Spleen (tissue), 7 donors: ENCODE data around the gene NFU1.

Experiments used
- CTCF ChIP-seq, 11 experiments: fragments of 200-600 bp in 7 of 11; fragments of 450-650 bp in 4 of 11; sonication (generic) in 4 of 11; IDR thresholded peaks in 8 of 11; conservative IDR thresholded peaks in 3 of 11; 1 replicate in 7 of 11; 2 replicates in 4 of 11; pipeline versions ENCODE4 v1.4.0 to v1.8.0; 2016 to 2021; ENCODE audit warnings: antibody characterized with exemption in 11 of 11, inconsistent platforms in 4 of 11, mild to moderate bottlenecking in 1 of 11
- POLR2A ChIP-seq, 3 donors: fragments of 450-650 bp; IDR thresholded peaks; one replicate each; pipeline ENCODE4 v1.5.1; 2017; ENCODE audit warnings: antibody characterized with exemption in 3 of 3, mild to moderate bottlenecking in 1 of 3
- donor health status: DM: no; HTN: no; CAD: no; lungs with moderate emphysema.
- donor health status: DM: no; HTN: no; CAD: no.
- donor health status: DM: no; HTN: no; CAD: no.

GRCh38 chr2:69416147-69416546, 21.1 kb downstream of the NFU1 start:
- no peak for TF ChIP-seq CTCF (IDR thresholded peaks at IDR 0.05 in 8 of 11, conservative IDR thresholded peaks at IDR 0.05 in 3 of 11)
- no peak for TF ChIP-seq POLR2A (IDR thresholded peaks at IDR 0.05)
